HepG2 (cell line): ENCODE measurements around the gene TIGD6.

ENCODE experiments used
- CREB1 ChIP-seq, 2 experiments: fragments of 450-650 bp in 1 of 2; IDR thresholded peaks; 2 replicates each; pipeline ENCODE4 v1.6.1; 2016 to 2017; ENCODE audit warnings: control low read depth in 1 of 2, mild to moderate bottlenecking in 1 of 2, missing compliant biosample characterization in 1 of 2, missing genetic modification characterization in 1 of 2
- GZF1 ChIP-seq: sonication (generic); formaldehyde crosslinking; IDR thresholded peaks from 2 replicates; pipeline ENCODE4 v1.5.1; 2020; ENCODE audit warnings: mild to moderate bottlenecking, missing genetic modification reagents
- IRF9 ChIP-seq: sonication (generic); formaldehyde crosslinking; IDR thresholded peaks from 2 replicates; pipeline ENCODE4 v1.8.0; 2022; ENCODE audit warnings: missing genetic modification reagents, mild to moderate bottlenecking, borderline replicate concordance
- KDM5B ChIP-seq: sonication (generic); formaldehyde crosslinking; IDR thresholded peaks from 2 replicates; pipeline ENCODE4 v1.4.0; 2020; ENCODE audit warnings: missing genetic modification reagents, mild to moderate bottlenecking, borderline replicate concordance
- PHF8 ChIP-seq: sonication (generic); formaldehyde crosslinking; IDR thresholded peaks from 2 replicates; pipeline ENCODE4 v1.5.0; 2020; ENCODE audit warnings: missing genetic modification reagents
- REST ChIP-seq, 2 experiments: IDR thresholded peaks; 2 replicates each; pipeline ENCODE4 v1.6.1; 2011 to 2012; ENCODE audit warnings: low read length in 2 of 2, borderline replicate concordance in 1 of 2, low read depth in 1 of 2, mild to moderate bottlenecking in 1 of 2, moderate library complexity in 1 of 2
- RNF2 ChIP-seq: fragments of 450-650 bp; conservative IDR thresholded peaks from 2 replicates; pipeline ENCODE4 v1.6.1; 2016; ENCODE audit warnings: low read depth
- SIN3B ChIP-seq: fragments of 150-350 bp; IDR thresholded peaks from 2 replicates; pipeline ENCODE4 v1.6.1; 2014; ENCODE audit warnings: low read length
- ZC3H4 ChIP-seq: sonication (generic); formaldehyde crosslinking; IDR thresholded peaks from 2 replicates; pipeline ENCODE4 v1.4.0; 2020; ENCODE audit warnings: missing genetic modification reagents, borderline replicate concordance
- ZNF605 ChIP-seq: sonication (generic); formaldehyde crosslinking; IDR thresholded peaks from 2 replicates; pipeline ENCODE4 v1.8.0; 2022; ENCODE audit warnings: mild to moderate bottlenecking, missing genetic modification reagents

- no peak for TF ChIP-seq SIN3B
- no peak for TF ChIP-seq IRF9
- TF ChIP-seq KDM5B (CRISPR knock-in tag), result no peak
- no peak for TF ChIP-seq ZC3H4 (CRISPR knock-in tag)
- TF ChIP-seq GZF1 (CRISPR knock-in tag), result no peak
- TF ChIP-seq PHF8 (CRISPR knock-in tag), result no peak
- no peak for TF ChIP-seq ZNF605 (CRISPR knock-in tag)
- TF ChIP-seq CREB1 (IDR thresholded peaks at IDR 0.05), result no peak
- TF ChIP-seq CREB1 (CRISPR knock-in tag; IDR thresholded peaks at IDR 0.05), result no peak
- TF ChIP-seq REST (IDR thresholded peaks at IDR 0.05; ENCODE audit: borderline replicate concordance in 1 of 2, low read depth in 1 of 2, low read length in 2 of 2), result no peak
- no peak for TF ChIP-seq RNF2
Observed at GRCh38 chr5:150017226-150018005, 17.0 kb upstream of the TIGD6 start.
